Measurements from ENCODE around the gene ARID1B. TPM values are rescaled to one million over a fixed set of nuclear protein-coding genes. Genes with fewer than 3 reads are reported as not detected.

The ARID1B gene
- total and polyA plus RNA-seq, 2 experiments from 2014 or later: 32.9 to 67.0 TPM

DNA sequence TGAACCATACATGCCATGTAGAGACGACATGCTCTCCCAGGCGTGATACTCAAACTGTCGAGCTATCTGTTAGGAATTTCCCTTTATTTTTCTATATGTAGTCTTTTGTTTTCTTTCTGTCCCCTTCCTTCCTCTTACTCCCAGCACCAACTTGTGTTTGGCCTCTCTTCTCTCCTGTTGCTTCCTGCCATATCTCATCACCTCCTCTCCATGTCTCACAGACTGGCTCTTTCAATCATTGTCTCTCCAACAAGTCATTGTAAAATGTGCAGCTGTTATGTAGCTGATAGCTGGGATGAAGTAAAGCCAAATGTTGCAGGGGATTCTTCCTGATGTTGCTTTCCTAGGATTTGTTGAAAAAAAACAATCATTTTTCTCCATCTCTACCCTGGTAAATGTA lies 311.7 kb downstream of the ARID1B start:
- Histone ChIP-seq H3K79me2 (peaks cover 12% of the 10 kb centered on the region), H3K27ac (no peak overlapping the region), H3K4me2 (no peak overlapping the region), H3K9me3 (ENCODE audit: low read depth) (no peaks in the 10 kb centered on the region), H3K9me2 (replicated peaks; ENCODE audit: insufficient read depth) (no peaks in the 10 kb centered on the region), H3K36me3 (replicated peaks; ENCODE audit: insufficient read depth, low read depth) (no peaks in the 10 kb centered on the region), H4K20me1 (ENCODE audit: insufficient read depth, poor library complexity, severe bottlenecking) (no peaks in the 10 kb centered on the region), H2AFZ (no peak overlapping the region), H3K4me1 (ENCODE audit: insufficient read depth) (peaks cover 7% of the 10 kb centered on the region), H3K4me3 (no peak overlapping the region), H3K27me3 (no peaks in the 10 kb centered on the region)
- WGBS (ENCODE audit: low lambda C conversion rate, missing lambda C conversion rate): 96% methylated on average over 3 of the region's 3 CpGs
- TF ChIP-seq EZH2phosphoT487 (IDR thresholded peaks at IDR 0.05; ENCODE audit: low read depth, severe bottlenecking, unreplicated experiment) (no peak), EZH2 (IDR thresholded peaks at IDR 0.05; ENCODE audit: borderline replicate concordance) (no peak)
- TF ChIP-seq, protein P1, sequence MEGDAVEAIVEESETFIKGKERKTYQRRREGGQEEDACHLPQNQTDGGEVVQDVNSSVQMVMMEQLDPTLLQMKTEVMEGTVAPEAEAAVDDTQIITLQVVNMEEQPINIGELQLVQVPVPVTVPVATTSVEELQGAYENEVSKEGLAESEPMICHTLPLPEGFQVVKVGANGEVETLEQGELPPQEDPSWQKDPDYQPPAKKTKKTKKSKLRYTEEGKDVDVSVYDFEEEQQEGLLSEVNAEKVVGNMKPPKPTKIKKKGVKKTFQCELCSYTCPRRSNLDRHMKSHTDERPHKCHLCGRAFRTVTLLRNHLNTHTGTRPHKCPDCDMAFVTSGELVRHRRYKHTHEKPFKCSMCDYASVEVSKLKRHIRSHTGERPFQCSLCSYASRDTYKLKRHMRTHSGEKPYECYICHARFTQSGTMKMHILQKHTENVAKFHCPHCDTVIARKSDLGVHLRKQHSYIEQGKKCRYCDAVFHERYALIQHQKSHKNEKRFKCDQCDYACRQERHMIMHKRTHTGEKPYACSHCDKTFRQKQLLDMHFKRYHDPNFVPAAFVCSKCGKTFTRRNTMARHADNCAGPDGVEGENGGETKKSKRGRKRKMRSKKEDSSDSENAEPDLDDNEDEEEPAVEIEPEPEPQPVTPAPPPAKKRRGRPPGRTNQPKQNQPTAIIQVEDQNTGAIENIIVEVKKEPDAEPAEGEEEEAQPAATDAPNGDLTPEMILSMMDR (IDR thresholded peaks at IDR 0.05; ENCODE audit: poor library complexity): no peak
- no peak for DNase-seq (ENCODE audit: low spot score)

DNA sequence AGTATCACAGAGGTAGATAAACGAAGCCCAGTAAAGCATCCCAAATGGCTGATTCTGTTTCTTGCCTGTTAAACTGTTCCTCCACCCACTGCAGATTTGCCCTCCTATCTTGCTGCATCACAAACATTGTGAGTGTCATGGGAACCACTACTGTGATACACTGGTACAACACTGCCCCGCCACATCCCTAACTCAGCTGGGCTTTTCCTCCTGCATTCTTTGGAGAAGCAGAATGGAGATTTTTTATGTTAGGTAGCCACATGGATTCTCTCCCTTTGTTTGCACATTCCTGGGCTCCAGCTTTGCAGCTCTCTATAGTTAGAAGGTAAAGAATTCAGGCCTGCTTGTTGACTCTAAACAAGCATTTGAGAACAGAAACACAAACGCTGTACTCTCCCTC lies 312.1 kb downstream of the ARID1B start:
- TF ChIP-seq, protein P1 (IDR thresholded peaks at IDR 0.05; ENCODE audit: poor library complexity): no peak
- TF ChIP-seq EZH2 (IDR thresholded peaks at IDR 0.05; ENCODE audit: borderline replicate concordance) (no peak), EZH2phosphoT487 (IDR thresholded peaks at IDR 0.05; ENCODE audit: low read depth, severe bottlenecking, unreplicated experiment) (no peak)

GRCh38 chr6:157089851-157090250 lies 312.7 kb downstream of the ARID1B start:
- WGBS (ENCODE audit: low lambda C conversion rate, missing lambda C conversion rate): 63% methylated on average over 9 of the region's 9 CpGs
- peaks cover 19% of the 10 kb centered on the region for H3K79me2 ChIP-seq
- TF ChIP-seq, protein P1 (IDR thresholded peaks at IDR 0.05; ENCODE audit: poor library complexity): no peak
- no peak for TF ChIP-seq EZH2 (IDR thresholded peaks at IDR 0.05; ENCODE audit: borderline replicate concordance)
- no peak for TF ChIP-seq EZH2phosphoT487 (IDR thresholded peaks at IDR 0.05; ENCODE audit: low read depth, severe bottlenecking, unreplicated experiment)
- H2AFZ ChIP-seq: no peak overlapping the region
- H3K4me2 ChIP-seq: no peak overlapping the region
- no peak overlapping the region for H3K27ac ChIP-seq
- H3K9me3 ChIP-seq (ENCODE audit: low read depth): no peaks in the 10 kb centered on the region
- H4K20me1 ChIP-seq (ENCODE audit: insufficient read depth, poor library complexity, severe bottlenecking): no peaks in the 10 kb centered on the region
- DNase-seq (ENCODE audit: low spot score): no peak
- H3K36me3 ChIP-seq (replicated peaks; ENCODE audit: insufficient read depth, low read depth): no peaks in the 10 kb centered on the region
- H3K9me2 ChIP-seq (replicated peaks; ENCODE audit: insufficient read depth): no peaks in the 10 kb centered on the region
- H3K4me3 ChIP-seq: no peak overlapping the region
- peaks cover 7% of the 10 kb centered on the region for H3K4me1 ChIP-seq (ENCODE audit: insufficient read depth)
- no peaks in the 10 kb centered on the region for H3K27me3 ChIP-seq

More for the DNA sequence above, 312.1 kb downstream of the ARID1B start:
- no peak overlapping the region for H3K4me2 ChIP-seq
- no peaks in the 10 kb centered on the region for H4K20me1 ChIP-seq (ENCODE audit: insufficient read depth, poor library complexity, severe bottlenecking)
- H3K27ac ChIP-seq: no peak overlapping the region
- no peaks in the 10 kb centered on the region for H3K9me3 ChIP-seq (ENCODE audit: low read depth)
- H3K4me3 ChIP-seq: no peak overlapping the region
- H3K4me1 ChIP-seq (ENCODE audit: insufficient read depth): peaks cover 7% of the 10 kb centered on the region
- DNase-seq (ENCODE audit: low spot score): peak; percentile 16
- peaks cover 16% of the 10 kb centered on the region for H3K79me2 ChIP-seq
- no peaks in the 10 kb centered on the region for H3K9me2 ChIP-seq (replicated peaks; ENCODE audit: insufficient read depth)
- H3K27me3 ChIP-seq: no peaks in the 10 kb centered on the region
- H3K36me3 ChIP-seq (replicated peaks; ENCODE audit: insufficient read depth, low read depth): no peaks in the 10 kb centered on the region
- H2AFZ ChIP-seq: no peak overlapping the region
- 46% methylated on average over 3 of the region's 3 CpGs for WGBS (ENCODE audit: low lambda C conversion rate, missing lambda C conversion rate)

GRCh38 chr6:157090736-157091135 lies 313.6 kb downstream of the ARID1B start:
- Histone ChIP-seq H3K27ac (no peak overlapping the region), H3K4me2 (no peak overlapping the region), H4K20me1 (ENCODE audit: insufficient read depth, poor library complexity, severe bottlenecking) (no peaks in the 10 kb centered on the region), H3K4me3 (no peak overlapping the region), H2AFZ (no peak overlapping the region), H3K4me1 (ENCODE audit: insufficient read depth) (peaks cover 7% of the 10 kb centered on the region), H3K9me2 (replicated peaks; ENCODE audit: insufficient read depth) (no peaks in the 10 kb centered on the region), H3K79me2 (peaks cover 20% of the 10 kb centered on the region), H3K9me3 (ENCODE audit: low read depth) (no peaks in the 10 kb centered on the region), H3K27me3 (no peaks in the 10 kb centered on the region), H3K36me3 (replicated peaks; ENCODE audit: insufficient read depth, low read depth) (no peaks in the 10 kb centered on the region)
- DNase-seq (ENCODE audit: low spot score): no peak
- WGBS (ENCODE audit: low lambda C conversion rate, missing lambda C conversion rate): 96% methylated on average over 9 of the region's 9 CpGs
- TF ChIP-seq, protein P1 (IDR thresholded peaks at IDR 0.05; ENCODE audit: poor library complexity): no peak
- no peak for TF ChIP-seq EZH2phosphoT487 (IDR thresholded peaks at IDR 0.05; ENCODE audit: low read depth, severe bottlenecking, unreplicated experiment)
- TF ChIP-seq EZH2 (IDR thresholded peaks at IDR 0.05; ENCODE audit: borderline replicate concordance): no peak
